ENCODE results near the gene NSDHL.
"Not testable (repeated sequence)": the region's sequence is repeated elsewhere in the genome, so short reads cannot be mapped to it uniquely, and the experiment has no call there.

NSDHL gene

GRCh38 chrX:152895724-152896420, 65.0 kb downstream of the NSDHL start:
- no peak for DNase-seq

GRCh38 chrX:152896450-152896849, 65.6 kb downstream of the NSDHL start:
- DNase-seq: no peak

- no peak for DNase-seq
Observed at GRCh38 chrX:152897222-152898131, 66.6 kb downstream of the NSDHL start, which contains the start of gene ZNF185. Gene ZNF185 (plus strand): TSS chrX:152898067. CDS start chrX:152914490, 16,423 bp downstream.

GRCh38 chrX:152898442-152898841, 67.6 kb downstream of the NSDHL start:
- no peak for DNase-seq

GRCh38 chrX:152899111-152899873, 68.4 kb downstream of the NSDHL start:
- DNase-seq: no peak

GRCh38 chrX:152899874-152900719, 69.2 kb downstream of the NSDHL start:
- DNase-seq: no peak

- DNase-seq: no peak
Observed at GRCh38 chrX:152900937-152901445, 70.1 kb downstream of the NSDHL start.

GRCh38 chrX:152901816-152902501, 71.1 kb downstream of the NSDHL start:
- DNase-seq: no peak

- DNase-seq: no peak
Observed at GRCh38 chrX:152902502-152902820, 71.6 kb downstream of the NSDHL start.

- no peak for DNase-seq
Observed at GRCh38 chrX:152903589-152903988, 72.7 kb downstream of the NSDHL start.

GRCh38 chrX:152904151-152905080, 73.6 kb downstream of the NSDHL start:
- DNase-seq: no peak

GRCh38 chrX:152905081-152905420, 74.2 kb downstream of the NSDHL start:
- DNase-seq: no peak

- DNase-seq: no peak
Observed at GRCh38 chrX:152907084-152907651, 76.3 kb downstream of the NSDHL start.

- DNase-seq: no peak
Observed at GRCh38 chrX:152908486-152908885, 77.6 kb downstream of the NSDHL start.

- not testable (repeated sequence) for DNase-seq
Observed at GRCh38 chrX:152910018-152910417, 79.2 kb downstream of the NSDHL start.

- DNase-seq: no peak
Observed at GRCh38 chrX:152912106-152912505, 81.2 kb downstream of the NSDHL start.

- DNase-seq: no peak
Observed at GRCh38 chrX:152912641-152913040, 81.8 kb downstream of the NSDHL start.

GRCh38 chrX:152913346-152913745, 82.5 kb downstream of the NSDHL start:
- DNase-seq: no peak

GRCh38 chrX:152913910-152914309, 83.0 kb downstream of the NSDHL start:
- no peak for DNase-seq
